OCI-LY3 (cell line): Measurements from ENCODE around the gene R3HDM4.

ENCODE experiments used
- CTCF ChIP-seq: fragments of 200-600, 300-600 bp; sonication (generic); IDR thresholded peaks from 2 replicates; pipeline ENCODE4 v1.5.1; 2014; ENCODE audit warnings: antibody characterized with exemption, low read length, low read depth
- EZH2phosphoT487 ChIP-seq: fragments of 200-600 bp; shearing (Covaris generic); IDR thresholded peaks from 2 replicates; pipeline ENCODE4 v1.6.1; 2018; ENCODE audit warnings: antibody characterized with exemption, mixed run types, low read depth

- TF ChIP-seq EZH2phosphoT487: no peak
- no peak for TF ChIP-seq CTCF
Observed at GRCh38 chr19:916645-917322, 3.8 kb upstream of the R3HDM4 start.
